ENCODE results near the gene VILL.

Gene VILL

DNA sequence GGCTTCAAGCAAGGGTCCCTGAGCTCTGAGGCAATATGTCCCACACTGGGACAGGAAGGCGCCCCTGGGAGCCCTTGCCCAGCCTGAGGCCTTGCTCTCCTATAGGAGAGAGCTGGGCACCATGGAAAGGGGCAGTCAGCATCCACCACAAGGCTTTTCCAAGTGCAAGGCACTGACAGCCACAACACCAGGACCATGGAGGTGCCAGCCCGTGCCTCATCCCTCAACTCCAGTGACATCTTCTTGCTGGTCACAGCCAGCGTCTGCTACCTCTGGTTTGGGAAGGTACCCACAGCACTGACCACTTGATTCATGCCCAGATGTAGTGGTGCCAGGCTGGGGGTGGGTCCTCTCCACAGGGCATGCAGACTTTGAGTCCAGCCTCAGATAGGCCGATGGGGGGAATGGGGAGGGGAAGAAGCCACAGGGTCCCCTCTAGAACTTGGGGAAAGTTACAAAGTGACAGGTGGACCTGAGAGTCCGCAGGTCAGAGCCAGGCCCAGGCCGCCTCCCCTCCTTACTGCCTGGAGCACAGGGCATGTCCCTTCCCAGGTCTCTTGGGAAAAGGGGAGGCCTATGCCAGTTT lies 11.8 kb downstream of the VILL start:
- no peak for DNase-seq

DNA sequence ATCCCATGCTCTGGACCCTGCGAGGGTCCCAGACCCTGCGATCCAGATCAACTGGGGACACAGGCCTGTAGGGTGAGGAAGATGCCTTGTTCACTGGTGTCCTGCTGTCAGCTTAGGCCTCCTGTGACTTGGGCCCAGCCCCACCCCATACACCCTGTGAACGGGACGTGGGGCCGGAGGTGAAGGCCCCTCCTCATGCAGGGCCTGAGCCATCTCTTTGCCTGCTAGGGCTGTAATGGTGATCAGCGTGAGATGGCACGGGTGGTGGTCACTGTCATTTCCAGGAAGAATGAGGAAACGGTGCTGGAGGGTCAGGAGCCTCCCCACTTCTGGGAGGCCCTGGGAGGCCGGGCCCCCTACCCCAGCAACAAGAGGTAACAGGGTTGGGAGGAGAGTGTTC lies 12.4 kb downstream of the VILL start:
- no peak for DNase-seq

DNA sequence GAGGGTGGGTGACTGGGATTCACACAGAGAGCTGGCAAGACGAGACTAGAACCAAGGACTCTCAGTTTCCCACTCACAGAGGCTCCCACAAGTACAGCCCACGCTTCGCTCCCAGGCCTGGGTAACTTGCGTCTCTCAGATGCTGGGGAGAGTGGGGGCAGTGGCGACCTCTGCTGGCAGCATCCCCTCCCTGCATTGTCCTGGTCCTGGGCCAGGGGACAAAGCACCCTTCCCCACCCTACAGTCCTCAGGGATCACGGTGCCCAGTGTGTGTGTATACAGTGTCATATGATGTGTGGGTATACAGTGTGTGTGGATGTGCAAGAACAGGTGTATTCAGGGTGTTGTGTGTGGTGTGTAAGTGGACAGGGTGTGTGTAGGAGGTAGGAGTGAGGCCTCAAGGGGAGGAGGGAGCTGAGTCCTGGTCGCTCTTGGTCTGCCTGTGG lies 12.8 kb downstream of the VILL start:
- no peak for DNase-seq

DNA sequence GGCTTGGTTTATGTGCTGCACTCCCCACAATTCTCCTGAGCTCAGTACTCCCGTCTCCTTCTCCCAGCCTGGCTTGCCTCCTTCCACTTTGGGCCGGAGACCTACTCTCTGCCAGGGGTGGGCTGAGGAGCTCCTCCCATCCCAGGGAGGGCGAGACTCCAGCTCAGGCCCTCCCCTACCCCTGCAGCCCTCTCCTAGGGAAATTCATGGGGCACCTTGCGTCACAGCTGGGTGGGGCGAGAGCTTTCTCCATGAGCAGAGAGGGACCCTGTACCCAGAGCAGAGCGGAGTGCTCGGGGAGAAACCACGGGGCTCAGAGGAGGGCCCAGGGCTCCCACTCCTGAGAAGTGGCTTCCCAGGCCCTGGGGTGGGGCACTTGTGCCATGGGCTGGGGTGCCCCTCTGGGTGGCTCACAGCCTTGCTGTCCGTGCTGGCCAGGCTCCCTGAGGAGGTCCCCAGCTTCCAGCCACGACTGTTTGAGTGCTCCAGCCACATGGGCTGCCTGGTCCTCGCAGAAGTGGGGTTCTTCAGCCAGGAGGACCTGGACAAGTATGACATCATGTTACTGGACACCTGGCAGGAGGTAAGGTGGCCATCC lies 13.3 kb downstream of the VILL start:
- no peak for DNase-seq

DNA sequence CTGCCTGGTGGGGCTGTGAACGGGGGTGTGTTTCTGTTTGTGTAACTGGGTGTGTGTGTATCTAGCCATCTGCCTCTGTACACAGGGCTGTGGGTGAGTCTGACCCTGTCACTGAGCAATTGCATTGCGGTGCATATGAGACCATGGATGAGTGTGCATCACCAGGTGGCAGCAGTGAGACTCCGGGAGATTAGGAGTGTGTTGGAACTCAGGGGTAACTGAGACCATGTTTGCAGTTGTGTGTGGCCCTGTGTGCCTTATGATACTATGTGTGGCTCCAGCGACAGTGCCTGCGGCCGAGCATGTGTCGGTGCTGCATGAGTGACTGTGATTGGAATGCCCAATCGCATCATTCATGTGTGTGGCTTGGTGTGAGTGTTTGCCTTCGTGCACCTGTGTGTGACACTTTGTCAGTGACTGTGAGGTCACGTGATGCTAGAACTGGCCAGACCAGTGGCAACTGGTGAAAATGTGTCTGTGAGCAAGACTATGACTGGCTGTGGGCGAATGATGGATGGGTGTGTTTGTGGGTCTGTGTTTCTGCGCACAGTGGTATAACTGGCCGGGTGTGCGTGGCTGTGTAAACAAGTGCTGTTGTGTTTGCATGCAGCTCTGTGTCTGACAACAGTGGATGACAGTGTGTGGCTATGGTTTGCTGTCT lies 14.0 kb downstream of the VILL start:
- peak in 1 of 2 experiments; percentile 13 for DNase-seq

DNA sequence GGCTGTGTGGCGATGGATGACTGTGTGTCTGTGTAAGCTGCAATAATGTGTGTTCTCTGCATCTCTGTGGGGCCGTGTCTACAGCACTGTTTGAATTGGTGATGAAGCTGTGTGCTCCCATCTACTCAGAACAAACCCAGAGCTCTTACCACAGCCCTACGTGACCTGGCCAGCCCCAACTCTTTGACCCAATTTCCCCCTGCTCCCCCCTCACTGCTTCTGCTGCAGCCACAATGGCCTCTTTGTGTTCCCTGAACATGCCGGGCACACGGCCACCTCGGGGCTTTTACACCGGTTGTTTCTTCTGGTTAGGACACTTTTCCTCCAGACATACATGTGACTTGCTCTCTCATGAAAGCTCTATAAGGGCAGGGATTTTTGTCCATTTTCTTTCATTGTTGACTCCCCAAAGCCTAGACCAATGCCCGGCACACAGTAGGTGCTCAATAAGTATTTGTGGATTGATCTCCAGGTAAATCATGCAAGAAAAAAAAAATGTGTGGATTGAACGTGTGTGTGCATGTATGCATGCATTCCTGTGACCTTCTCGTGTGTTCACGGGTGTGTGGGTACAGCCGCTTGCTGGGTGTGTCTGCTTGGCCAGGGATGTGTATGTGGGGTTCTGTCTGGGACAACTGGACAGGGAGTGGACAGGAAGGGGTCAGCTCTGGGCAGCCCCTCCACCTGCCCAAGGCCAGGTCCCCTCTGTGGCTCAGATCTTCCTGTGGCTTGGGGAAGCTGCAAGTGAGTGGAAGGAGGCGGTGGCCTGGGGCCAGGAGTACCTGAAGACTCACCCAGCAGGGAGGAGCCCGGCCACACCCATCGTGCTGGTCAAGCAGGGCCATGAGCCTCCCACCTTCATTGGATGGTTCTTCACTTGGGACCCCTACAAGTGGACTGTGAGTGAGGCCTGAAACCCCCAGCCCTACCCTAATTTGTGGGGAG lies 14.8 kb downstream of the VILL start:
- DNase-seq = no peak

DNA sequence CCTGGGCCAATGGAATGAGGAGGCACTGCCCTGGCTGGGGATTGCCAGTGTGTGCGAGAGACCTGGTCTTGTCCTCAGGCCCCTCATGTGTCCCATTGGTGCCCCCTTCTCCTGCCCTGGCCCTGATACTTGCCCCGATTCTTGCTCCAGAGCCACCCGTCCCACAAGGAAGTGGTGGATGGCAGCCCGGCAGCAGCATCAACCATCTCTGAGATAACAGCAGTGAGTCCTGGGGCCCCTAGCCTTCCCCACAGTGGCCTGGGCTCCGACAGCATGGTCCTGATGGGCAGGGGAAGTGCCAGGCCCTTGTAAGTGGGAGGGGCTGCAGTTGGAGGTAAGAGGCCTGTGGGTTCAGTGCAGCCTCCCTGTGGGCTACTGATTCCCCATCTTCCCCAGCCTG lies 15.4 kb downstream of the VILL start:
- DNase-seq = no peak

DNA sequence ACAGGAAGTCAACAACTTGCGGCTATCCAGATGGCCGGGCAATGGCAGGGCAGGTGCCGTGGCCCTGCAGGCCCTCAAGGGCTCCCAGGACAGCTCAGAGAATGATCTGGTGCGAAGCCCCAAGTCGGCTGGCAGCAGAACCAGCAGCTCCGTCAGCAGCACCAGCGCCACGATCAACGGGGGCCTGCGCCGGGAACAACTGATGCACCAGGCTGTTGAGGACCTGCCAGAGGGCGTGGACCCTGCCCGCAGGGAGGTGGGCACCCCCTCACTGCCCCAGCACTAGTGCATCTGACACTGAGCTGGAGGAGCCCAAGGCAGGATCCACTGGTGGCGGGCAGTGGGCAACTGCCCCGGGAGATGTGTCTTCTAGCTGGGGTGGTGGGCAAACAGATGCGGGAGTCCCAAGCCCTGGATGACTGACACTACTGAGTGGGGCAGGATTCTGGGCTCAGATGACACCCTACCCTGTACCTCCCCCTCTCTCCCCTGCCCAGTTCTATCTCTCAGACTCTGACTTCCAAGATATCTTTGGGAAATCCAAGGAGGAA lies 15.9 kb downstream of the VILL start:
- DNase-seq = no peak

DNA sequence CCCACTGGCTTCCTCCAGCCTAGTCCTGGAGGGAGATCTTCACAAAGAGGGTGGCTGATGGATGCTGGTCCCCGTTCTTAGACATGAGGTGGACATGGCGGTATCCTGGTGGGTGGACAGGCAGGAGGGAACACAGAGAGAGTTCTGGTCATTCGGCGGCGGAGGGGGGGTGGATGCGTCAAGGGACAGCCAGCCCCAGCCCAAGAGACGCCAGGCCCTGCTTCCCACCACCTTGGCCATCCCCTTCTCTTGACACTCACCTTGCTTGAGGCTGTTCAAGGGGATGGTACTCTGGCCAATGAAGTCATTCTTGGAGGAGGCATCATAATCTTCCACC lies 17.1 kb downstream of the VILL start:
- DNase-seq = no peak

DNA sequence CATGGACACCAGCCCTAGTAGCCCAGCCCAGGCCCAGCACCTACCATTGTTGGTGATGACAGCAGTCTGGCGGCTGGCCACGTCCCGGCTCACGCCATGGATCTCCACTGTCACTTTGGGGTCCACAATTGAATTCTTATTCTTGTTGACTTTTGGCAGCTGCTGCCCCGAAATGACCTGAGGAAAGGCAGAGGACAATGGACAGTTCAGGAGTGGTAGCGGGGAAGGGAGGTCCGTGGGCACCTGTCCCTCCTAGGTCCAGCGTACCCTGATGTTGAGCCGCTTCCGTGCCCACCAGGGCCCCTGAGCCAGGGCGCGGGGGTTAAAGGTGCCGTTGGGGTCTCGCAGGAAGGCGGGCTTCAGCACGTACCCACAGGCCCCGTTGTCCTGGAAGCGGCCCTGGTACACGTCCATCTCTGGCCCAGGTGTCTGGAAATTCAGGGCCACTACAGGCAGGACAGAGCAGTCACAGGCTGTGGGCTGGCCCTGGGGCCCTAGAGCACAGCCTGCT lies 17.7 kb downstream of the VILL start:
- DNase-seq = no peak

DNA sequence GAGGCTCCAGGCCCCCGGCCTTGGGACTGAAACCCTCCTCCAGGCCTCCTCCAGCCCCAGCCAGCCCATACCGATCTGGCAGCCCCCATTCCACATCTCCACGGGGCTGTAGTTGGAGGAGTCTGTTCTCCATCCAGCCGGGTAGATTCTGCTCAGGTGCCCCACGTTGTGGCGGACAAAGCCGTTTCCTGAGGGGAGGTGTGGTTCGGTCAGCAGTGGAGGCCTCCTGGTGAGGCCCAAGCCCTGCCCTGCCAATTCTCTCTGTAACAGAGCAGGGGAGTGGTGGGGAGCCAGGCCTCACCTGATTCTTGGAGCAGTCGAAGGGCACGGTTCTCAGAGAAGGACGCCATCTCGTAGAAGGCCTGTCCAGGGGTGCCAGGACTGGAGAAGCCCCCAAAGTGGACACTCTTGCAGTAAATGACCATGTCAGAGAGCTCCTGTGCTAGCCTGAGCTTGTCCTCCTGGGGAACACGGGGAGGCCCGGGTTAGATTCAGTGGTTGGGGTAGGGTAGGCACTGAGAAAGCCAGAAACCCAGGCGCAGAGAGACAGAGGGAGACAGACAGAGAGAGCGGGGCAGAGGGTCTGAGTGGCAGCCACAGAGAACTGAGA lies 18.5 kb downstream of the VILL start:
- DNase-seq = no peak

DNA sequence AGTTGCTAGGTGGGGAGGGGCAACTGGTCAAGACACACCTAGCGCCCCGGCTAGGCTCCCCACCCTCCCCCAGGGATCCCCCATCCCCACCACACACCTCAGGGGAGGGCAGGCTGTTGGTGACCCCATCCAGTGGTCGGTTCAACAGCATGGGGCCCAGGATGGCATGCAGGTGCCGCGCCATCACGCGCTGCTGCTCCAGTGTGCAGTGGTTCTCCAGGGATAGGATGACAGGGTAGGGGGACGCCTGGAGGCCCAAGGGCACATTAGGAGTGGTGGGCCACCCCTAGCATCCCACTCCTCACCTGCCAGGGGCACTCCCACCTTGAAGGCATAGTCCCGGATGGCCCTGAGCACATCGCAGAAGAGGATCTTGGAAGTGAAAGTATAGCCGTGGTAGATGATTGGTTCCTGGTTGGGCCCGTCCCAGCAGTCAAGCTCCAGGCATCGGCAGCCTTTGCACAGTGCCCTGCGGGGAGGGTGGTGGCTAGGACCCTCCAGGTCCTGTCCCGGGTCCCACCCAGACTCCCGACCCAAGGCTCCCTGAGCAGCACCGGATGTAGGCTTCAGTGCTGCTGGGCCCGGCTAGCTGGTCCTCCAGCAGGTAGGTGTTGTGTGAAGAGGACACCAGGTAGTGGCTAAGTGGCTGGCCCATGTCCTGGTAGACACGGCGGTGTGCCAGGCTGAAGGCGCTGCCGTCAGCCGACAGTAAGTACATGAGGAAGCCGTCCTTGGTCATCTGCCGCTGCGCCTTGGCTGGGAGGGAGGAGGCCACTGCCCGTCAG lies 19.4 kb downstream of the VILL start:
- no peak for DNase-seq

DNA sequence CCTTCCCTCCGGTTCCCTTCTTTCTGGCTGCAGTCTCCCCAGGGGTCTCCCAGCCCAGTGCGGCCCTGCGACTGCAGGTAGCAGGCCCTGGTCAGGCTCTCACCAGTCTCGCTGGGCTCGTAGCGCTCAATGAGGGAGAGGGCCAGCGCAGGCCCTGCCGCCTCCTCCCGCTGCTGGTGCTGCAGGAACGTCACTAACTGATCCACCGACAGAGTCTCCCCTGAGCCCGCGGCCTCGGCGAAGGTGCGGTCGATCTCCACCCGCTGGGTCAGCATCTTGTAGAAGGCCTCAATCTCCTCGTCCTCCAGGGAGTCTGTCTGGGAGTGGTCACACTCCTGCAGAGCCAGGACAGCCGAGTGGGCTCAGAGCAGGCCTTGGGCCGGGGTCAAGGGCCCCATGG lies 20.5 kb downstream of the VILL start:
- no peak for DNase-seq

DNA sequence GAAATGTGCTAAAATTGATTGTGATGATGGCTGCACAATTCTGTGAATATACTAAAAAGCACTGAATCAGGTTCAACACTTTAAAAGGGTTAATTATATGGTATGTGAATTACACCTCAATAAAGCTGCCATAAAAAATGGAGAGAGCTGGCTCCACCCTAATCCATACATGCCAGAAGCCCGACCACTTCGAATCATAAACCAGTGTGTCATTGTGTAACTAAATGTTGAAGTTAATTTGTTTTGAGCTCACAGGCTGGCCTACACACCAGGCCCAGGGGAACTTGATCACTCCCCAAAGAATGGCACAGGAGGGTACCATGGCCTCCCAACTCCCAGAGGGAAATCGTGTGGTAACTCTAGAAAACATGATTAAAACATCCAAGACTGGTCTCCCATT lies 24.9 kb downstream of the VILL start:
- DNase-seq = no peak

DNA sequence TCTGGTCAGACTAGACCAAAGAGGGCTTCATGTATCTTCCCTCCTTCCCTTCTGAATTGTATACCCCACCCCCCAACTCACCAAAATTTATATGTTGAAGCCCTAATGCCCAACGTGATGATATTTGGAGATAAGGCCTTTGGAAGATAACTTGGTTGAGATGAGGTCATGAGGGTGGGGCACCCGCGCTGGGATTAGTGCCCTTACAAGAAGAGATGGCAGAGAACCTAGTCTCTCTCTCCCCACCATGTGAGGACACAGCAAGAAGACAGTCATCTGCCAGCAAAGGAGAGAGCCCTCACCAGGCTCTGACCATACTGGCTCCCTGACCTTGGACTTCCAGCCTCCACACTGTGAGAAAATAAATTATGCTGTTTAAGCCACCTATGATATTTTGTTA lies 25.4 kb downstream of the VILL start:
- no peak for DNase-seq

DNA sequence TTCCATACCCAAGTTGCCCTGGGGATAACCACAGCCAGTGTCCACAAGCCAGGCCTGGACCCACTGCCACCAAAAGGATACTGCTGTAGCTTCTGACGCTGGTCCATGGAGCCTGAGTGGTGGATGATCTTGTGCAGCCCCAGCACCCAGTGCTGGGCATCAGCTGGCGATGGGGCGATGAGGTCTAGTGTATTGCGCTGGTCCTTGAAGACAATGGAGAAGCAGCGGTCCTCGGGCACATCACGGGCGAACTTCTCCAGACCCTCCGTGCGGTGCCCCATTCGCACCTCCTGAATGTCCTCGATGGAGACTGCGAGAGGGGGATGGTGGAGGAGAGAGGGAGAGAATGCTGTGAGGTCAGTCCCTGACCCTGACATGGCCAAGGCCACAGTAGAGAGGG lies 25.8 kb downstream of the VILL start:
- no peak for DNase-seq

DNA sequence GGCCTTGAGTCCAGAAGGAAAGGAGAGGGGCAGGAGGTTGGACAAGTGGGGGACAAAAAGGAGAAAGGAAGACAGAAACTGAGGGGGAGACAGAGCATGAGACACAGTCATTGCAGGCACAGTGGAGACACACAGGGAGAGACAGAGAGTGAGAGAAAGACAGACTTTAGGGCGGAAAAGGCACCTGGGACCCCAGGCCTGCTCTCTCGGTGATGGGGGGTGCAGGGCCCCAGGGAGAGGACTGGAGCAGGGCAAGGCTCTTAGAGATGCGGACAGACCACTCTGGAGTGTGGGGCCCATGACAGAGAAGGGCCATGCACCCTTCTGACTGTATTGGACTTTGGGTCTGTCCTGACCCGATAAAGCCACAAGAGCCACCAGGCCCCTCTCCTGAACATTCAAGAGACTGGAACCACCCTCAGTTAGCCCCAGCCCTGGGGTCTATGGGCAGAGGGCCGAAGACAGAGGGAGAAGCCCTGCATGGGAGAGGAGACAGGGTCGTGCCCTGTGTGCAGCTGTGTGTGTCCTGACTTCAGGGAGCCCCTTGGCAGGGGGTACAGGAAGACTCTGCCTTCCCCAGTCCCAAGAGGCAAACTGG lies 26.4 kb downstream of the VILL start:
- no peak for DNase-seq

DNA sequence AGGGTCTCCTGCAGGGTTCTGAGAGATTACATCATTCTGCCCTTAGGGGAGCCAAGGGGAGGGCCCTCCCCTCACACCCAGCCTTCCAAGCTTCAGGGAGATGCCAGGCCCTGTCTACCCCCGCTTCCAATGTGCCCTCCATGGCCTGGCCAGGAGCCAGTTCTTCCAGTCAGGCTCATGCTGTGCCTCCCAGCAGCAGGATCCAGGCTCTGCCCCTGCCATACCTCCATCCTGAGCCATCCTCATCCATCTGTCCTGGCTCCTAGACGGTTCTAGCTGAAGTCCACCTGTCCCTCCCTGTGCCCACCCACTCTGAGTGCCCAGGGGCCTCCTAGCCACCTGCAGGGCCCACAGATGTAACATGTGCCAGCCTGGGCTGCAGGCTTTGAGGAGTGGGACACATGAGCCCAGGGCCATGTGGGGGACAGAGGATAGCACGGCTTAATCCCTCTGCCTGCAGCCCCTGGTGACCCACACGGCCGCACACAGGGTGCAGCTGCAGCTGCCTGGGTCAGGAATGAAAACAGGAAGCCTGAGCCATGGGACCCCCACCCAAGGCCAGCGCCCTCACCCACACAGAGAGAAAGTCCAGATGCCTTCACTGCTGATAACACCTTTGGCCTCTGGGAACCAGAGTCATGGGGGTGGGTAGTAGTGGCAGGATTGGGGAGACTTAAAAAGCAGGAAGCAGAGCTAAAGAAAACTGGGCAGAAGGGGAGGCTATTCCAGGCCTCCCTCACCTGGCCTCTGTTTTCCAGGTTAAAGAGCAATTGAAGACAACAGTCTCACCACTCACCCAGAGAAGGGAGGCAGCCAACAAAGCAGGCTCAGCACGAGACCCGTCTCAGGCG lies 27.1 kb downstream of the VILL start:
- DNase-seq = no peak

DNA sequence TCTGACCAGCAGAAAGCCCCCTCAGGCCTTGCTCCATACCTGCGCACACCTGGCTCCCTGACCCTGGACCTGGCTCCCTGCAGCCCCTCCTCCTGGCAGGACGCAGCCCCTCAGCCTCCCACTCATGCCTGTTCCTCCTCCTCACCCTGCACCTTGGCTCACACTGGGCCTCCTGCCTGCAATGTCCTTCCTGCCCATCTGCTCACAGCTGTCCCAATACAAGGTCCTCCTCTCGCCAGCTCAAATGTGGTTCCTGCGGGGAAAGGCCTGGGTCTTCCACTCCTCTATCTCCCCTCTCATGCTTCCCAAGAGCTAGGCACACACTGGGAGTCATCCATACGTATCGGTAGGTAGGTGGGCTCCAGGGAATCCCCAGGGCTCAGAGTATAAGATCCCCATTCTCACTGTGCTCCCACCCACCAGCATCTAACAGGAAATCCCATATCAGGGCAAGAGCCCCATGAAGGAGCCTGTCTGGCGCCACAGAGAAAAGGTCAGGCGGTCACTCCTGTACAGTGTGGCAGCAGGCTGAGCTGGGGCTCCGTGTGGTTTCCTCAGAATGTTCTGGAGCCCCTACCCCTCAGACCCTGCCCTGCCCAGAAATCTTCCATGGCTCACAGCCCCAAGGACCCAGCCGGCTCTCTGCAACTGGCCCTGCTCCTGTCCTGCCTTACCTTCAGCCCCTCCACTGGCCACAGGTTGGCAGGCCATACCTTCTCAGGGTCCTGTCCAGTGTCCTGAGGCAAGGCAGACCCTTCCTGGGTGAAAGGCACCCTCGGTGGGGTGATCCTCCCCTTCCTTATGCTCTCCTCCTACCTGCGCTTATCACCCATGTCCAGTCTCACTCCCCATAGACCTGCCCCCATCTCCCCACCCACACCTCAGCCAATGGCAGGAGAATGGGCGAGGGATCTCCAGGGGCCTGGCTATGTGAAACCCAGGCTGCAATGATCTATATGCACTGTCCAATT lies 28.0 kb downstream of the VILL start:
- DNase-seq = no peak

All from NCI-H1930 (cell line).